Fibroblast of lung (primary cell): ENCODE measurements around the gene MINDY1.

Experiments used
- CTCF ChIP-seq, 2 donors: IDR thresholded peaks in 1 of 2; conservative IDR thresholded peaks in 1 of 2; 1 replicate in 1 of 2; 2 replicates in 1 of 2; pipeline ENCODE4 v1.5.1; 2011 to 2012; ENCODE audit warnings: low read length in 2 of 2, control low read depth in 1 of 2, inconsistent platforms in 1 of 2, low read depth in 1 of 2, mild to moderate bottlenecking in 1 of 2
- EZH2 ChIP-seq: IDR thresholded peaks from 2 replicates; pipeline ENCODE4 v1.5.1; 2012; ENCODE audit warnings: low read length, control low read depth, mild to moderate bottlenecking; ENCODE audit errors: missing control alignments

- TF ChIP-seq CTCF (conservative IDR thresholded peaks at IDR 0.05 in 1 of 2, IDR thresholded peaks at IDR 0.05 in 1 of 2; ENCODE audit: low read depth in 1 of 2, low read length in 2 of 2), result peak in 1 of 2 donors; percentile 4
- no peak for TF ChIP-seq EZH2
Measured at GRCh38 chr1:150971583-150972416, 34.9 kb downstream of the MINDY1 start.
